Limb (tissue), 2 donors: ENCODE data around the gene TMCO5A.
"Not testable (repeated sequence)": the region's sequence is repeated elsewhere in the genome, so short reads cannot be mapped to it uniquely, and the experiment has no call there.

Source experiments
- DNase-seq, 2 donors: peaks; one replicate each; pipeline ENCODE4 v3.0.0-alpha.2; 2016; ENCODE audit errors: extremely low spot score in 2 of 2

The TMCO5A gene

GRCh38 chr15:37934340-37934739 is at the start of gene TMCO5A:
Gene TMCO5A (plus strand): TSS chr15:37934640. CDS start chr15:37936324, 1,684 bp downstream.
- no peak for DNase-seq

- DNase-seq = no peak
Measured at GRCh38 chr15:37885651-37886050, 48.8 kb upstream of the TMCO5A start.

- no peak for DNase-seq
Measured at GRCh38 chr15:37888356-37888755, 46.1 kb upstream of the TMCO5A start.

GRCh38 chr15:37891766-37892368 is 42.6 kb upstream of the TMCO5A start:
- DNase-seq = peak in 1 of 2 donors; percentile 72

GRCh38 chr15:37893309-37893708 is 41.1 kb upstream of the TMCO5A start:
- DNase-seq = no peak

- no peak for DNase-seq
Measured at GRCh38 chr15:37898362-37898761, 36.1 kb upstream of the TMCO5A start.

GRCh38 chr15:37900326-37901221 is 33.9 kb upstream of the TMCO5A start:
- no peak for DNase-seq

- DNase-seq = no peak
Measured at GRCh38 chr15:37902126-37902525, 32.3 kb upstream of the TMCO5A start.

- no peak for DNase-seq
Measured at GRCh38 chr15:37903919-37904625, 30.4 kb upstream of the TMCO5A start.

- no peak for DNase-seq
Measured at GRCh38 chr15:37907136-37907535, 27.3 kb upstream of the TMCO5A start.

- no peak for DNase-seq
Measured at GRCh38 chr15:37921527-37922385, 12.7 kb upstream of the TMCO5A start.

GRCh38 chr15:37926136-37926535 is 8.3 kb upstream of the TMCO5A start:
- no peak for DNase-seq

GRCh38 chr15:37929238-37929637 is 5.2 kb upstream of the TMCO5A start:
- no peak for DNase-seq

GRCh38 chr15:37931321-37931720 is 3.1 kb upstream of the TMCO5A start:
- no peak for DNase-seq

GRCh38 chr15:37931868-37932267 is 2.6 kb upstream of the TMCO5A start:
- no peak for DNase-seq

- DNase-seq = no peak
Measured at GRCh38 chr15:37932549-37932948, 1.9 kb upstream of the TMCO5A start.

GRCh38 chr15:37933666-37934065 is 774 bp upstream of the TMCO5A start:
- no peak for DNase-seq

- no peak for DNase-seq
Measured at GRCh38 chr15:37940876-37941275, 6.4 kb downstream of the TMCO5A start.

GRCh38 chr15:37941779-37942178 is 7.3 kb downstream of the TMCO5A start:
- no peak for DNase-seq

GRCh38 chr15:37951999-37952398 is 17.6 kb downstream of the TMCO5A start:
- DNase-seq = no peak

GRCh38 chr15:37960742-37961141 is 26.3 kb downstream of the TMCO5A start:
- not testable (repeated sequence) for DNase-seq
